GM13976 (cell line): ENCODE results near the gene IRAG1.

Experiments used
- DNase-seq: peaks from one replicate; pipeline ENCODE4 v3.0.0; 2012; ENCODE audit warnings: low spot score
- CTCF ChIP-seq: IDR thresholded peaks from 2 replicates; pipeline ENCODE4 v1.5.1; 2012; ENCODE audit warnings: borderline replicate concordance, mild to moderate bottlenecking; ENCODE audit not compliant: insufficient read depth; ENCODE audit errors: extremely low read depth, missing control alignments, control extremely low read depth
- in situ Hi-C: fragments of 300-500 bp; cut with MboI; formaldehyde crosslinking; loops from one replicate; pipeline ENCODE4 v1.12.0; 2022; ENCODE audit warnings: low sequenced_read_pairs, mixed read lengths, inconsistent platforms; ENCODE audit not compliant: unreplicated experiment

IRAG1 gene

DNA sequence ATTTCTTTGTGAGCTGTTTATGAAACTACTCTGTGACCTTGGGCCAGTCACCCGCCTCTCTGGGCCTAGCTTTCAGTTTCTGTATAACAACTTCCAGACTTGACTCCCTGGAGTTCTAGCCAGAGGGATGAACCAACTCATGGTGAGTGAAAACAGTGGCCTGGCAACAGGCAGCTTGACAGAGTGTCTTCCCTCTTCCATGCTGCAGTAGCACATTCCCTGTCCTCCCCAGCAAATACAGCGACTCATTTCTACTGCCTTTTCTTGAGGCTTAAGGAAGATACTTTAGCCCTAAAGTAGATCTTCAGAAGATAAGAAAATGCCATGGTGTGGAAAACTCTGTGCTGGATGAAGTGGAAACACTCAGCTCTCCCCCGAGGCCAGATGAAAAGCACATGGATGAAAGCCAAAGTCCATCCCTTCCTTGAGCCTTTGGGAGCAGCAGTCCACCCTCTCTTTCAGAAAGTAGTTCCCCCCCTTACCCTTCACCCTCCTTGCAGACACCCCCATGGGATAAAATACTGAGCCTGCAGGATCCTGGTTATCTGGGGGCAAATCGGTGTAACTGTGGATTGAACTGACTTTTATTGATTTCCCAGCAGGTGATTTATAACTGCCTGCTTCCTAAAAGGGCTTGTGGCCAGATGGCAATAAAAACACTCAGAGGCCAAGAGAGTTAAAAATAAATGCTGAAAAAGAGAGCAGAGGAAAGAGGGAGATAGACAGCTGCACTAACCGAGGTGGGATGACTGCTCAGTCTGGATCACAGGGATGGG lies 24.1 kb downstream of the IRAG1 start:
- no peak for DNase-seq
- in situ Hi-C loops, result no loop called here
- TF ChIP-seq CTCF, result no peak

DNA sequence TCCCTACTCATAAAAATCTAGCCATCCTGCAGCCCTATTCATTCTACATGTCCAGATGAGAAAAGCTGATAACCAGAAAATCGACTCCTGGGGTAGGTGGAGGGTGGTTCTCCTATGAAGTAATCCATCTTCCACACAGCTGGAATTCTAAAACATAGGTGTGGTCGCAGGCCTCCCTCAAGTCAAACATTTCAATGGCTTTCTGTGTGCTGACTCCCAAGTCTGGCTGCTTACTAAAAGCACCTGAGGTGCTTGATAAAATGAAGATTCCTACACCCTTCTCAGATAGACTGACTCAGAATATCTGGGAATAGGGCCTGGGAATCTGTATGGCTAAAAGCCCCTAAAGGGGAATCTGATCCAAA lies 26.1 kb downstream of the IRAG1 start:
- no peak for DNase-seq
- no peak for TF ChIP-seq CTCF
- in situ Hi-C loops, result no loop called here

GRCh38 chr11:10666556-10667520 lies 26.7 kb downstream of the IRAG1 start:
- DNase-seq, result no peak
- in situ Hi-C loops, result no loop called here
- no peak for TF ChIP-seq CTCF

DNA sequence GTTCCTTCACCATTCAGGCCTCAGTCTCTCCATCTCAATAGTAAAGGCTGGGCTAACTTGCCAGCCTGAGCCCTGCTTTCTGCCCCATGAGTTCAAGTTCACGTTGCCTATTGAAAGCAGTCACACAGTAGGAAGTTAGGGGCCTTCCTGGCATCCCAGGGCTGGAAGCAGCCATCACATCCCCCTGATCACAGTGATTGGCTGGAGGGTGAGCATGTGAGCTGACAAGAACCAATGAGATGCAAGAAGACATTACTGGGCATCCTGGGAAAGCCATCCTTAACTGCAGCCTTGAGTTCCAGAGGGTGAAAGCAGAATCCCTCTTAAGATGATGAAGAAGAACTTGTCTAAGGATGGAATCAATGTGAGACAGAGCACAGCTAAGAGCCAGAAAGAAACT lies 29.1 kb downstream of the IRAG1 start:
- in situ Hi-C loops, result no loop called here
- TF ChIP-seq CTCF, result no peak
- DNase-seq, result no peak

- in situ Hi-C loops, result no loop called here
- DNase-seq, result no peak
- TF ChIP-seq CTCF, result no peak
These were observed 29.6 kb downstream of the IRAG1 start for GRCh38 chr11:10663990-10664389.

GRCh38 chr11:10663365-10663764 lies 30.2 kb downstream of the IRAG1 start:
- TF ChIP-seq CTCF, result no peak
- no peak for DNase-seq
- in situ Hi-C loops, result no loop called here
